GF-D8 (cell line): Measurements from ENCODE around the gene SNX11.

Source experiments
- DNase-seq: peaks from one replicate; lab custom pipeline; 2025; lab: John Stamatoyannopoulos, UW

The SNX11 gene

DNA sequence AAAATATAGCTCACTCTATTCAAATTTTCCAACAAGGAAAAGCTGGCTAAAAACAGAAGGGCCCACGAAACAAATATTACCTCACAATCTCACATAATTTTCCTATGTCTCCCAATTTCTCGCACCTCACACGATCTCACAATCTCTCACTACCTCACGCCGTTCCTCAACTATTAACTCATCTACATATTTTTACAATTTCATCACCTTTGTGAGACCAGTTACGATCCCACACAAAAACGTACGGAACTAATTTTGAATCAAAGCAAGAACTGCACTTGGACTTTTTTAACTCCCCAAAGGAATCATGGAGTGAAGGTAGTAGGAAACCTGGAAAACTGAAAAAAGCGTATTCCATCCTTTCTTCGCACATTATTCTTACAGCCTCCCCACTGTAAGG is 7.4 kb upstream of the SNX11 start:
- DNase-seq: no peak

DNA sequence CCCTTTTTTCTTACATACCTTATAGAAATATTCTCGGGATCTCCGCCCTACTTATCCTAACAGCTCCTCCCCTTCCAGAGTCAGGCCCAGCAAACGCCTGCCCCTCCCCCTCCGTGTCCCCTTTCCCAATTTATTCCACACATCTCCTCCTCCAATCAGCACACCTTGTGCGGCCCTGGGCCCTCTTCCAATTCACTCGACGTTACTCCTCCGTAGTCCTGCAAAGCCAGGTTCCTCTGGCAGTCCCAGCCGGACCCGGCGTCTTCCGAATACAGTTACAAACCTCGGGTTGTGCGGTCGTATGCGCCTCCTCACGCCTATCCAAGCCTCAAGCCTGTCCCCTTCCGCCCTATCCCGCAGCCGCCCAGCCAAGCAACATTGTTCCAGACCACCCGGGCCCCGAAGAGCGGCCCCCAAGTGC is 7.0 kb upstream of the SNX11 start:
- no peak for DNase-seq

DNA sequence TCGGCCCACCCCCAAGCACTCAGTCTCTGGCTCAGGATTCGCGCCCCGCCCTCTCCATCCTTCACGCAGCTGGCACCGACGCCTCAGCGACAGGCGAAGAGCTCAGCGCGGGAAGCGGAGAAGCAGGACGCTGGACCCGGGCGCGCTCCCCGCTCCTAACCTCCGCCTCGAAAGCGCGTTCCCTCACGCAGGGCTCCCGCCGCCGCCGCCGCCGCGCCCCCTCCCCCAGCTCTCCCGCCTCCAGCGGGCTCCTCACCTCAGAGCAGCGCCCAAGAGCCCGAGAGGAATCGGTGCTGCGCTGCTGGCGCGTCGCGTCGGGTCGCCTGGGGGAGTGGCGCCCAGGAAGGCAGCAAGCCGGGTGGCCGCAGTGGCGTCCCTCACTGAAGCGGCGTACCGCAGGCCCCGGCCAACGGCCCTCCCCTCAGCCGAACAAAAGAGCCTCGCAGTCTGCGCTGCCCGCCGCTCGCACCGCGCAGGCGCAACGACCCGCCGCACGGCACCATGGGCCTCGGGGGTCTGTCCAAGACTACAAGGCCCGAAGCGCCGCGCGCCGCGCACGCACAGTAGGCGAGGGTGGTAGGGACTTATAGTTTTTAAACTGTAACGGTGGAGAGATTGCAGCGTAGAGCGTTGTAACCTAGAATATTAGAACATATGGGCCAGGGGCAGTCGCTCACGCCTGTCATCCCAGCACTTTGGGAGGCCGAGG is 6.4 kb upstream of the SNX11 start, which contains the start of gene CBX1:
TSS of gene CBX1 (minus strand) at position 467 of the 709 bp plus-strand sequence. CDS start 24,474 bp downstream, outside the sequence.
- DNase-seq: peak; percentile 86

DNA sequence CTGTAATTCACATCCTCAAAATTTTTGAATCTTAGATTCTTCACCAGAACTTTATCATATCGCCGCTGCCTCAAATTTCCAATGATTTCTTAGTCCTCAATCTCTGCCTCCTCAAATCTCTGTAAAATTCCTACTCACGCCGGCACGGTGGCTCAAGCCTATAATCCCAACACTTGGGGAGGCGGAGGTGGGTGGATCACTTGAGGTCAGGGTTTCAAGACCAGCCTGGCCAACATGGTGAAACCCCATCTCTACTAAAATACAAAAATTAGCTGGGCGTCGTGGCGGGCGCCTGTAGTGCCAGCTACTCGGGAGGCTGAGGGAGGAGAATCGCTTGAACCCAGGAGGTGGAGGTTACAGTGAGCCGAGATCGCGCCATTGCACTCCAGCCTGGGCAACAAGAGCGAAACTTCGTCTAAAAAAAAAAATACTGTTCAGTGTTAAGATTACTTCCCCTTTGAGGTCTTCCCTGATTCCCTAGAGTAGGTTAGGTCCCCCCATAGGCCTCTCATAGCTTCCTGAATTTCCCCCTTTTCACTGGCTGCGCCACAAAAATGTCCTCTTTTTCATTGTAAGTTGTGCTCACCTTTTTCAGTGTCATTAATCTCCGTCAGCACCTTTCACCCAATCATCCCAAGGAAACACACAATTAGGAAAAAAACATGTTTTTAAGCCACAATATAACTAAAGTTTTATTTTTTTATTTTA is 5.4 kb upstream of the SNX11 start:
- DNase-seq: peak; percentile 63

DNA sequence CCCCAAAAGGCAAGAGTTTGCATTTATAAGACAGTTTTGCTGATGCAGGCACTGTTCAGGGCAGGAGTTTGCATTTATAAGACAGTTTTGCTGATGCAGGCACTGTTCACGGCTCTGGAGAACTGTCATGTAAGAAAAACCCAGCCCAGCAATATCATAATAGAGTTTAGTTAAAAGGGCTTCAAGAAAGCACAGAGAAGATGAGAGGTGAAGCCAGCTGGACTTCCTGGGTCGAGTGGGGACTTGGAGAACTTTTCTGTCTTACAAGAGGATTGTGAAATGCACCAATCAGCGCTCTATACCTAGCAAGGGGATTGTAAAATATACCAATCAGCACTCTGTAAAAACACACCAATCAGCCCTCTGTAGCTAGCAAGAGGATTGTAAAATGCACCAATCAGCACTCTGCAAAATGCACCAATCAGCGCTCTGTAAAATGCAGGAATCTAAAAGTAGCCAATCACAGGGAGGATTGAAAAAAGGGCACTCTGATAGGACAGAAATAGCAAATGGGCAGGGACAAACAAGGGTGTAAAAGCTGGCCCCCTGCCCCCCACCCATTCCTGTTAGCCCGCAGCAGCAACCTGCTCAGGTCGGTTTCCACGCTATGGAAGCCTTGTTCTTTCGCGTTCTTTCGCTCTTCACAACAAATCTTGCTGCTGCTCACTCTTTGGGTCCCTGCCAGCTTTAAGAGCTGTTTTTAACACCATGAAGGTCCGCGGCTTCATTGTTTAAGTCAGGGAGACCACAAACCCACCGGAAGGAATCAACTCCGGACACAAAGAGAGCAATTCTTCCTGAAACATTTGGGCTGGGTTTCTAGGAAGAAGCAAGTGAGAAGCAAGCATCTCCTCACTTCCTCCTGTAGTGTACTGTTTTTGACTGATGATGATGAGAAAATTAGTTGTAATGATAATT is 4.5 kb upstream of the SNX11 start:
- DNase-seq: peak; percentile 75

DNA sequence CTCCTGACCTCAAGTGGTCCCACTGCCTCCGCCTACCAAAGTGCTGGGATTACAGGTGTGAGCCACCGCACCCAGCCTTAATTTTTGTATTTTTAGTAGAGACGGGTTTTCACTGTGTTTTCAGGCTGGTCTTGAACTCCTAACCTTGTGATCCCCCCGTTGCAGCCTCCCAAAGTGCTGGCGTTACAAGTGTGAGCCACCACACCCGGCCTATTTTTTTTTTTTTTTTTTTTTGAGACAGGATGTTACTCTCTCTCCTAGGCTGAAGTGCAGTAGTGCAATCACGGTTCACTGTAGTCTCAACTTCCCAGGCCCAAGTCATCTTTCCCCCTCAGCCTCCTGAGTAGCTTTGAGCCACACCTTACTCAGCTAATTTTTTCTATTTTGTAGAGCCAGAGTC is 3.1 kb upstream of the SNX11 start:
- DNase-seq: no peak

DNA sequence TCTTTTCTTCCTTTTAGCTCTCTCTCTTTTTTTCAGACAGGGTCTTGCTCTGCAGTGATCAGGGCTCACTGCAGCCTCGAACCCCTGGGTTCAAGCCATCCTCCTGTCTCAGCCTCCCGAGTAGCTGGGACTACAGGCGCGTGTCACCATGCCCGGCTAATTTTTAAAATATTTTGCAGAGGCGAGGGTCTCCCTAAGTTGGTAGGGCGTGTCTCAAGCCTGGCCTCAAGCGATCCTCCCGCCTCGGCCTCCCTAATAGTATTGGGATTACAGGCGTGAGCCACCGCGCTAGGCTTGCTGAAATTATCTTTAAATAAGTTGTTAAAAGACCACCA is 797 bp upstream of the SNX11 start:
- no peak for DNase-seq

DNA sequence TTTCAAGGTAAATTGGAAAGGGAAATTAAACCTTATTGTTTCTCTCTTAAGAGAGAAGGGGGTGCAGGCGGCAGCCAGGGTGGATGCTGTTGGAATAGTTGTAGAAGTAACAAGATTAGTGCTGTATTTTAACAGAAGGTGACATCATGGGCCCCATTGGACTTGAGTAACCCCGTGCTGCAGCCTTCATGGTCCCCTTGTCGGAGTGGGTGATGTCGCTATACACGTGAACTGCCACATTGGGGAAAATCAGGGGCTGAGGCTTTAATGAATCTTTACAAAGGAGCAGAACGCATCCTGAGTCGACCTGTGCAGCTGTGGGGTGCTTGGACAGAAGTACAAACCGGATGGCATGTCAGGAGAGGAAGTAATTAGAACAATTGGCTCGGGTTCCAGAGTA is 3.2 kb downstream of the SNX11 start:
- DNase-seq: no peak

DNA sequence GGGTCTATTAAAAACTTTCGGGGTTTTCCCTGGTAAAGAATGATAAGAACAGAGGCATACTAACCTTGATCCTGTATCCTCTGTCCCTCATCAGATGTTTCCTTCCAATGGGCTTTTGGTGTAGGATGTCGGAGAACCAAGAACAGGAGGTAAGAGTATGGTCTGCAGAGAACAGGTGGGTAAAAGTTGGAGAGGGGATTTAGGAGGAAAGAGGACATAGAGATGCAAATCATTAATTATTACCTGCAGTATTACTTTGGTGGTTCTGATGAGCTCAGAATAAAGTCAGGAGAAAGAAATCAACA is 4.3 kb downstream of the SNX11 start:
- DNase-seq: no peak

DNA sequence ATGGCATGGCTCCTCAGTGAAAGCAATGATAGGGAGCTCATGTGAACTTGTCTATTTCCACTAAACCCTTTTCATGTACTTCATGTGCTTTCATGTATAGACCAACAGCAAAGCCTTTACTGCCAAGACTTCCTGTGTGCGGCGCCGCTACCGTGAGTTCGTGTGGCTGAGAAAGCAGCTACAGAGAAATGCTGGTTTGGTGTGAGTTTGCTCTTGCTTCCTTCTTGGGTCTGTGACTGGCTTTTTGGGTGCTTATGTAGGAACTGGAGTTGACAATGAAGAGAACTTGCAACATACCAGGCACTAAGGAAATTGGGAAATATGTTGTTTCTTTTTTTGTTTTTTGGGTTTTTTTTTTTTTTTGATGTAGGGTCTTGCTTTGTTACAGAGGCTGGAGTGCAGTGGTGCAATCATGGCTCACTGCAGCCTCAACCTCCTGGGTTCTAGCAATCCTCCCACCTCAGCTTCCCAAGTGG is 5.7 kb downstream of the SNX11 start:
- peak; percentile 94 for DNase-seq

DNA sequence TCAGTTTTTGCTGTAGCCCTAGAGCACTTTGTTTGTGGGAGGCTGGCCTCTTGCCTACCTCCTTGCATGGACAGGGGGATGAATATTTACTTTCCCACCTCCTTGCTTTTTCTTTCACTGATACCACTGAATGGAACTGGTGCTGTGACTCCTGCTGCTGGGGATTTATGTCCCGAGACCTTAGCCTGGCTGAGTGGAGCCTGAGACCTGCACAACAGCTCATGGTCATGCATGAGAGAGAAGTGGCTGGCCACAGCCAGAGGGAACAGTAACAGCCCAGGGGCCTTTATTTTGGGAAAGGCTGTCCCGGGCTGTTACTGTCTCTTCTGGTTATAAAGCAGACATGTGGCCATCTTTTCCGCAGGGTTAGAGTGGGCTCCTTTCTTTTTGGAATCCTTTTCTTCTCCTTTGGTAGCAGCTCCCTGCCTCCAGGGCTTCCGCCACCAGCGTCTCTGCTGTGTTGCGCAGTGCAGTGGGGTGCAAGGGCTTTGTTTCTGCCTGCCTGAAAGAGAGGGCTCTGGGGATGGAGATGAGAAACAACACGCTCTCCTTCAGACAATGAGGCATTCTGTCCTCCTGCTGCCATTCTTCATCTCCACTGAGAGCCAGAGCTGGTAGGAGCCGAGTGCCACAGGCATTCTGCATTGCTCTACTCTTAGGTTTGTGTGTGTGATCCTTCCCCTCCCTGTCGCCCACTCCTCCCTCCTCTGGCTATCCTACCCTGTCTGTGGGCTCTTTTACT is 14.5 kb downstream of the SNX11 start:
- DNase-seq: no peak

DNA sequence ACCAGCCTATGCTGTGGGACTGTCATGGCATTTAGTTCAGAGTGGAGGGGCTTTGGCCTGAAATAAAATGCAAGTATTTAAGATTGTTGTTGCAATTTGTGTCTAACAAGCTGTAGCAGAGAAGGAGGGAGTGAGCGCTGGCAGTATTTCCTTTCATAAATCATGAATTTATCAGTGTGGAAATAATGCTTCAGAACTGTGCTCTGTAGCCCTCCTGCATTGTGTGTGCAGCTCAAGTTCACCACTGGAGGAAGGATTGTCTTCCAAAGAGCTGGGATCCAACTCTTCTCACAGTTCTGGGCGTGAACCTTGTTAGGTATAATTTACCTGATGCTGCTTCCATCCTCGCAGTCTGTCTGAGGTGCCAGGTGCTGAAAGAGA is 15.1 kb downstream of the SNX11 start:
- DNase-seq: no peak

DNA sequence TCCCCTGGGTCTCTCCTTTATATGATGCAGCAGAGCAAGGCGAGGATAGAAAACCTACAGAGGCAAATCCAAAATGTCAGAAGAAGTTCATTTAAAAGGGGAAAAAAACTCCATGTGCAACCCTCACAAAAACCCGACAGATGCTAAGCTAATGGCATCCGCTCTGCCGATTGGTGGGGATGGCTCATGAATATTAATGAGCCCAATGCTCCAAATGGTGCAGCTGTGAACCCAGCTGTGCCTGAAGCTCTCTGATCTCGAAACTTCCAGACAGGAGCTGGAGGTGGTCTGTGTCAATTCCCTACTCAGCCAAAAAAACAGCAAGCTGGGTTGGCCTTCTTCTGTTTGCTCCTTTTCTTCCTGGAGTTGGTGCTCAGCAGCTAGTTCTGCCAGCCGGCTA is 15.5 kb downstream of the SNX11 start:
- no peak for DNase-seq

DNA sequence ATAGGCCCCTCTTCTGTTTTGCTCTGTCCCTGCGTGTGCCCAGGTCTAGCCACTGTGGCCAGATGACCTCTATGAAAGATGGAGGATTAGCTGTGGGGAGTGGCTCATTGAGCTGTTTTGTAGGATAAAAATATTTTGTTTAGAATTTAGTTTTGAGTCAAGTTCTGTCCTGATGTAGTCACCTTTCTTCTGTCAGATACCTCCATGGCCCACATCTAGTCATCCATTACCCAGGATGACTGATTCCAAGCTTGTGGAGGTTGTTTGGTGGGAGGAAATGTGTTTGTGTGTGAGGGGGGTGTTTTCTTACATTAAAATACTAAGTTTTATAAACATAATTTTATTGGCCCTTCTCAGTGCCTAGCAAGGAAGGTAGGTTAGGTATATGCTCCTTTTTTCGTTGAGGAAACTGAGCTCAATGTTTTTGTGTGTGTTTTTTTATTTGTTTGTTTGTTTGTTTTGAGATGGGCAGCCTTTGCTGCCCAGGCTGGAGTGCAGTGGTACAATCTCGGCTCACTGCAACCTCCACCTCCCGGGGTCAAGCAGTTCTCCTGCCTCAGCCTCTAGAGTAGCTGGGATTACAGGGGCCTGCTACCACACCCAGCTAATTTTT is 16.3 kb downstream of the SNX11 start:
- DNase-seq: no peak

DNA sequence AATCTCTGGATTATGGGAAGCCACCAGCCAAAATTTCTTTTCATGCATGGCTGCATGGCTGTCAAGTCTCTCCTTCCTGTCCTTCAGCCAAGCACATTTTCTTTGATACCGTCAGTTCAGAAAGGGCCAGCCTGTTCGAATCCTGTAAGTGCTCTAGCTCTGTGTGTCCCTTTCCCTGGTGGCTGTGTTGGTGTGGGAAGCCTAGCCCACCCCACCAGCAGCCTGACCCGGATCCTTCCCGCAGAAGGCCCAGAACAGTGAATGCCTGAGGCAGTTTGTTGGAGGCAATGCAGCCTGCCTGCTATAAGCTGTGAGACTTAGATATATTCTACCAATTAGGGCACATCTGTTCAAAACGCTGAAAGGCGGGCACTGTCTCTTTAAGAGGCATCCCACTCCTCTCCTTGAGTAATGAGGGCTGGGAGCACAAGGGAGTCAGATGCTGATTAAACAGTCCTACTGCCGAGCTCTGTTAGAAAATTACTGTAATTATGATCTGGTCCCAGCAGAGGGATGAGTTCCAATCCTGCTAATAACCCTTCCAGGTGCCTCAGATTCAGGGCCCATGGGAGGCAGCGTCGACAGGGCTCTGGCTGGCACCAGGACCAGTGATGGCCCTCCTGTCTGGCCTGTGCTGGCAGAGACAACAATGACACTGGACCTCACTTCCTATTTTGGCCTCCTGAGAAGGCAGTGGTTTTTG is 18.4 kb downstream of the SNX11 start:
- DNase-seq: no peak

DNA sequence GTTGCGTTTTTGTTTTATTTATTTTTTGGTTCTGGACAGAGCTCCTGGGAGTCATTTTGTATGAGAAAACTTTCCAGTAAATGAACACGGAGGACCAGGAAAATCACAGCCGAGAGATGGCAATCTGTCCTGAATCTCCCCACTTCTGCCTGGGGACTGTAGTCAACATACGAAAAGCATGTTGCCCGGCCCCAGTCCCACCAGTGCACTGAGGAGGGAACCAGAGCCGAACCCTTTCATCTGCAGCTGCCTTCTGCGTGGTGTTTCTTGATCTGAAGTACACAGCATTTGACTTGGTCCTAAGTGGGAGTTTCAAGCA is 18.9 kb downstream of the SNX11 start:
- no peak for DNase-seq

DNA sequence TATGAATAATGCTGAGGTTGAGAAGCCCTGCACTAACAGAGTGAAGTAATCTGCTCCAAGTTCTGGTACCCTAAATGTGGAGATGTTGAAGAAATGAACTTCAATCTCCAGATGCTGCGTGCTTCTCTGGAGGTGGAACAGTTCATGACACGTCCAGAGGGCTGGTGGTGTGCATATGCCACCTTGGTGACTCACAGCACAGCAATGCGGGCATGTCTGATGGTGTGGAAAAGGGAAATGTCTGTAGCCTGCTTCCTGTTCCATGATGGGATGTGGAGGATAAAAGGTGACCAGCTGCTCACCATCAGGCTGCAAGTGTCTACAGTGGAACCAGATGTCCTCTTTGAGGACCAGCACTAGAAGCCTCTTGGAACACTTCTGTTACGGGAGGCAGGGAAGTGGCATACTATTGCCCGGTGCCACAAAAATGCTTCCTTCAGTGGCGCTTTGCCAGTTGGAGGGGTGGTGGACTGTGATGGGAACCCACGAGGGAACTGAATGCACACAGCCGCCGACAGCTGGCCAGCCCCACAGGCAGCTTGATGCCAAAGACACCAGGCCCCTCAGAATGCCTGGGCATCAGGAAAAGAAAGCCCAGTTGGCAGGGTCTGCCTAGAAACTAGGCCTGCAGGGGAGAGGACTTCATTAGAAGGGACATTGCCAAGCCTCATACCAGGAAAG is 19.9 kb downstream of the SNX11 start:
- DNase-seq: no peak

DNA sequence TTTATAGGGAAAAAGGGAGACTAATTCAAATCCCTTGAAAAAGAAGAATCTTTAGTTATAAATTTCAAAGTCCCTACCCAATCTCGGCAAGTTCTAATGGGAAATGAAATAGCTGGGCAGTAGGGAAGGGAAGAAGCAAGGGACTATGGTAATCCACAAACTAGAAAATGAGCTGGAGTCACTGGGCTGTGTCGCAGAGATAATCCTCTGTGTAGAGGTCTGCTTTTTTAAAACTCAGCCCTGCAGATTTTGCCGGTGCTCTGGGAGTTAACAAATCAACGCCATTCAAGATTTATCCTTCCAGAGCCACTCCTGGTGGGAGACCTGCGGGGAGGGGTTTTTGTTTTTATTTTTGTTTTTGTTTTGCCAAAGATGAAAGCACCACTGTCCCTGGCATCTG is 20.8 kb downstream of the SNX11 start:
- no peak for DNase-seq

DNA sequence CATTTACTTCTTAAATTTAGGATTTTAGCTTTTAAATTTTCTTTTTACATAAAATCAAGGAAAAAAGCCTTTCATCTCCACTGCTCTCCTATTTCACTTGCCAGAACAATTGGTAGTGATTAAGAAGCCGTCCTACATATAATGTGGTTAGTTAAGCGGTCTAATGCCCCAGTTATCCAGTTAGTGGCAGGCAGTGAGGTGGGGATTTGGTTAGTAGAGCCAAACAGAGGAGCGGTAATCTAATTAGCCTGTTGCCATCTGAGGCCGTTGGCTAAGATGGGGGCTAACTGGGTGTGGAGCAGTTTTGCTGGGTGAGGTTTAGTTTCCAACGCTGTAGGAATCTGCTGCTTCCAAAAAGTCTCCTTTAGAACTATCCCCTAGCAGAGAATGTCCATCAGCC is 22.4 kb downstream of the SNX11 start:
- no peak for DNase-seq

DNA sequence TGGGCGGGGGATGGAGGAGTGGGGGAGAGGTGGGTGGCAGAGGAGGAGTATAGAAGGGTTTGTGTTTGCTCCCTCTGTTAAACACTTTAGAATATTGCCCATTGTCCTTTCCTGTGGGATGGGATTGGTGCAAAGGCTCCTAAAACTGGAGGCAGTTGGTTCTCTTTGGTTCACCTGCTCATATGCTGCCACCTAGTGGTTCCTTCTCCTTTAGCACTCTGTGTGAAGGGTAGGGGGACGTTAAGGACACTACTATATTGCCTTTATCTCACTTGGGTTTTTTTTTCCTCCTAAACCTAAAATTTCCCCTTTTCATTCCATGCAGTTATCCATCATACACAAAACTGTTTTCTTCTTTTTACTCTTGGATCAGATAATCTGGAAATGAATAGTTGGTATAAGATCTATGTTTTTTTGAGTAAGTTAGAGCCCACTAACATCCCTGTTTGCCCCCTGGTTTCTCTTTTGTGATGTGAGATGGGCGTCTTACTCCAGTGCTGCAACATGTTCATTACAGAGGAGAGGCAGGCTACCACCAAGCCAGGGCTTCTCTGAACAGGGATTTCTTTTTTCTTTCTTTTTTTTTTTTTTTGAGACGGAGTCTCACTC is 23.8 kb downstream of the SNX11 start:
- no peak for DNase-seq
